ENCODE data around the gene EIF2D. TPM values are rescaled to one million over a fixed set of nuclear protein-coding genes. Genes with fewer than 3 reads are reported as not detected.
A peak's percentile ranks its signal among the peaks of the same experiment; 100 is the strongest.

EIF2D gene
- total and polyA plus RNA-seq, 2 experiments from 2014 or later: 31.4 to 53.4 TPM

GRCh38 chr1:206560007-206560716, 52.1 kb downstream of the EIF2D start:
- WGBS, 2 experiments (ENCODE audit: low coverage in 1 of 2, low lambda C conversion rate in 2 of 2, missing lambda C conversion rate in 2 of 2): 86 to 88% methylated on average over 10 of the region's 10 CpGs
- in situ Hi-C loops (cut with MboI): no loop called here
- H3K36me3 ChIP-seq (ENCODE audit: low read depth): no peaks in the 10 kb centered on the region
- H3K4me2 ChIP-seq (ENCODE audit: unreplicated experiment): no peak overlapping the region
- peaks cover 5% of the 10 kb centered on the region; the same call in 1 of the 2 replicates for H3K4me1 ChIP-seq (ENCODE audit: insufficient read depth)
- no peak overlapping the region for H3K9ac ChIP-seq
- H3K27ac ChIP-seq: no peak overlapping the region
- H3K27me3 ChIP-seq (replicated peaks; ENCODE audit: insufficient read depth): no peaks in the 10 kb centered on the region
- H3K9me3 ChIP-seq (ENCODE audit: low read depth): no peaks in the 10 kb centered on the region
- no peaks in the 10 kb centered on the region for H3K9me2 ChIP-seq (ENCODE audit: insufficient read depth)
- no peak for TF ChIP-seq EZH2phosphoT487 (IDR thresholded peaks at IDR 0.05; ENCODE audit: insufficient read depth, low read depth)
- TF ChIP-seq EZH2 (IDR thresholded peaks at IDR 0.05; ENCODE audit: insufficient read depth, poor library complexity, severe bottlenecking): no peak
- no peak for DNase-seq
- H4K20me1 ChIP-seq (ENCODE audit: insufficient read depth): no peaks in the 10 kb centered on the region
- no peaks in the 10 kb centered on the region for H3K79me2 ChIP-seq (ENCODE audit: insufficient read depth)
- H2AFZ ChIP-seq: no peak overlapping the region
- H3K4me3 ChIP-seq: no peak overlapping the region
- no peaks in the 10 kb centered on the region for H3F3A ChIP-seq (ENCODE audit: insufficient read depth)

- no peaks in the 10 kb centered on the region for H3K36me3 ChIP-seq (ENCODE audit: low read depth)
- H3K9me2 ChIP-seq (ENCODE audit: insufficient read depth): no peaks in the 10 kb centered on the region
- no peaks in the 10 kb centered on the region for H3K27me3 ChIP-seq (replicated peaks; ENCODE audit: insufficient read depth)
- H3K27ac ChIP-seq: no peak overlapping the region
- in situ Hi-C loops (cut with MboI): no loop called here
- H3K79me2 ChIP-seq (ENCODE audit: insufficient read depth): no peaks in the 10 kb centered on the region
- no peak overlapping the region for H3K9ac ChIP-seq
- WGBS, 2 experiments (ENCODE audit: low coverage in 1 of 2, low lambda C conversion rate in 2 of 2, missing lambda C conversion rate in 2 of 2): 85 to 97% methylated on average over 5 of the region's 5 CpGs
- no peak overlapping the region for H2AFZ ChIP-seq
- TF ChIP-seq EZH2phosphoT487 (IDR thresholded peaks at IDR 0.05; ENCODE audit: insufficient read depth, low read depth): no peak
- TF ChIP-seq EZH2 (IDR thresholded peaks at IDR 0.05; ENCODE audit: insufficient read depth, poor library complexity, severe bottlenecking): no peak
- no peaks in the 10 kb centered on the region for H3K9me3 ChIP-seq (ENCODE audit: low read depth)
- peaks cover 5% of the 10 kb centered on the region; the same call in 1 of the 2 replicates for H3K4me1 ChIP-seq (ENCODE audit: insufficient read depth)
- no peak overlapping the region for H3K4me3 ChIP-seq
- no peaks in the 10 kb centered on the region for H3F3A ChIP-seq (ENCODE audit: insufficient read depth)
- no peak overlapping the region for H3K4me2 ChIP-seq (ENCODE audit: unreplicated experiment)
- H4K20me1 ChIP-seq (ENCODE audit: insufficient read depth): no peaks in the 10 kb centered on the region
- no peak for DNase-seq
Observed at GRCh38 chr1:206559672-206559995, 52.6 kb downstream of the EIF2D start.

- WGBS, 2 experiments (ENCODE audit: low coverage in 1 of 2, low lambda C conversion rate in 2 of 2, missing lambda C conversion rate in 2 of 2): 94 to 99% methylated on average over 6 of the region's 6 CpGs
- Histone ChIP-seq H3K27ac (no peak overlapping the region), H3K9me3 (ENCODE audit: low read depth) (no peaks in the 10 kb centered on the region), H3K79me2 (ENCODE audit: insufficient read depth) (no peaks in the 10 kb centered on the region), H3K27me3 (replicated peaks; ENCODE audit: insufficient read depth) (no peaks in the 10 kb centered on the region), H2AFZ (no peak overlapping the region), H3K36me3 (ENCODE audit: low read depth) (no peaks in the 10 kb centered on the region), H3K4me2 (ENCODE audit: unreplicated experiment) (no peak overlapping the region), H3K4me1 (ENCODE audit: insufficient read depth) (peaks cover 5% of the 10 kb centered on the region; the same call in 1 of the 2 replicates), H4K20me1 (ENCODE audit: insufficient read depth) (no peaks in the 10 kb centered on the region), H3F3A (ENCODE audit: insufficient read depth) (no peaks in the 10 kb centered on the region), H3K4me3 (no peak overlapping the region), H3K9ac (no peak overlapping the region), H3K9me2 (ENCODE audit: insufficient read depth) (no peaks in the 10 kb centered on the region)
- in situ Hi-C loops (cut with MboI): no loop called here
- no peak for DNase-seq
- no peak for TF ChIP-seq EZH2phosphoT487 (IDR thresholded peaks at IDR 0.05; ENCODE audit: insufficient read depth, low read depth)
- no peak for TF ChIP-seq EZH2 (IDR thresholded peaks at IDR 0.05; ENCODE audit: insufficient read depth, poor library complexity, severe bottlenecking)
Observed at GRCh38 chr1:206558794-206559671, 53.2 kb downstream of the EIF2D start.

GRCh38 chr1:206557636-206558473, 54.4 kb downstream of the EIF2D start:
- Histone ChIP-seq H3F3A (ENCODE audit: insufficient read depth) (no peaks in the 10 kb centered on the region), H3K27me3 (replicated peaks; ENCODE audit: insufficient read depth) (no peaks in the 10 kb centered on the region), H4K20me1 (ENCODE audit: insufficient read depth) (no peaks in the 10 kb centered on the region), H3K4me1 (ENCODE audit: insufficient read depth) (peaks cover 5% of the 10 kb centered on the region; the same call in 1 of the 2 replicates), H3K27ac (no peak overlapping the region), H3K9me2 (ENCODE audit: insufficient read depth) (no peaks in the 10 kb centered on the region), H3K36me3 (ENCODE audit: low read depth) (no peaks in the 10 kb centered on the region), H3K4me2 (ENCODE audit: unreplicated experiment) (peak overlapping the region; percentile 85), H2AFZ (peak overlapping the region; percentile 79), H3K4me3 (peak overlapping the region; percentile 72), H3K9me3 (ENCODE audit: low read depth) (no peaks in the 10 kb centered on the region), H3K79me2 (ENCODE audit: insufficient read depth) (no peaks in the 10 kb centered on the region), H3K9ac (peak overlapping the region; percentile 43; the same call in 1 of the 2 replicates)
- in situ Hi-C loops (cut with MboI): no loop called here
- no peak for DNase-seq
- TF ChIP-seq EZH2phosphoT487 (IDR thresholded peaks at IDR 0.05; ENCODE audit: insufficient read depth, low read depth) (no peak), EZH2 (IDR thresholded peaks at IDR 0.05; ENCODE audit: insufficient read depth, poor library complexity, severe bottlenecking) (no peak)
- WGBS, 2 experiments (ENCODE audit: low coverage in 1 of 2, low lambda C conversion rate in 2 of 2, missing lambda C conversion rate in 2 of 2): 85% methylated on average over 14 of the region's 14 CpGs

Measured in GM23248 (cell line).